Neuronal stem cell (in vitro differentiated cells): Measurements from ENCODE around the gene ACTL10.

ENCODE experiments used
- DNase-seq: peaks from one replicate; pipeline ENCODE4 v3.0.0-alpha.2; 2013; ENCODE audit warnings: low spot score
- H2AFZ ChIP-seq: one replicate; pipeline ENCODE4 v1.6.1; 2013; ENCODE audit warnings: mild to moderate bottlenecking, low read length, inconsistent platforms
- H2AK5ac ChIP-seq: 2 replicates; pipeline ENCODE4 v1.6.1; 2013; ENCODE audit warnings: low read depth, mild to moderate bottlenecking, inconsistent platforms, low read length, moderate library complexity, mixed read lengths
- H2BK120ac ChIP-seq: 2 replicates; pipeline ENCODE4 v1.6.1; 2013; ENCODE audit warnings: low read depth, mild to moderate bottlenecking, inconsistent platforms, low read length, moderate library complexity, mixed read lengths
- H2BK12ac ChIP-seq: one replicate; pipeline ENCODE4 v1.6.1; 2013; ENCODE audit warnings: low read length, inconsistent platforms
- H2BK15ac ChIP-seq: 2 replicates; pipeline ENCODE4 v1.6.1; 2013; ENCODE audit warnings: mild to moderate bottlenecking, low read length, inconsistent platforms, mixed read lengths
- H2BK5ac ChIP-seq: one replicate; pipeline ENCODE4 v1.6.1; 2013; ENCODE audit warnings: inconsistent platforms, mild to moderate bottlenecking, low read length, moderate library complexity
- H3K14ac ChIP-seq: one replicate; pipeline ENCODE4 v1.6.1; 2013; ENCODE audit warnings: low read length, inconsistent platforms
- H3K18ac ChIP-seq: 2 replicates; pipeline ENCODE4 v1.6.1; 2013; ENCODE audit warnings: low read length, inconsistent platforms
- H3K23ac ChIP-seq: 2 replicates; pipeline ENCODE4 v1.6.1; 2013; ENCODE audit warnings: low read depth, mild to moderate bottlenecking, mixed read lengths, low read length, inconsistent platforms; ENCODE audit not compliant: poor library complexity
- H3K27ac ChIP-seq: replicated peaks from 3 replicates; pipeline ENCODE4 v1.5.1; 2013; ENCODE audit warnings: low read length, inconsistent platforms
- H3K27me3 ChIP-seq, 3 experiments: 2 replicates each; pipeline ENCODE4 v1.6.1; 2013; ENCODE audit warnings: low read length in 3 of 3, mild to moderate bottlenecking in 2 of 3, inconsistent platforms in 1 of 3, low read depth in 1 of 3, mixed read lengths in 1 of 3, moderate library complexity in 1 of 3; ENCODE audit not compliant: control insufficient read depth in 3 of 3, insufficient read depth in 3 of 3
- H3K36me3 ChIP-seq, 2 donors: replicated peaks in 1 of 2; 2 replicates each; pipeline ENCODE4 v1.6.1; 2013; ENCODE audit warnings: low read length in 2 of 2; ENCODE audit not compliant: control insufficient read depth in 2 of 2, insufficient read depth in 2 of 2
- H3K4ac ChIP-seq: 2 replicates; pipeline ENCODE4 v1.6.1; 2013; ENCODE audit warnings: inconsistent platforms, mild to moderate bottlenecking, low read length, moderate library complexity
- H3K4me1 ChIP-seq, 2 donors: 1 replicate in 1 of 2; 2 replicates in 1 of 2; pipeline ENCODE4 v1.6.1; 2013; ENCODE audit warnings: low read length in 2 of 2, low read depth in 1 of 2; ENCODE audit not compliant: control insufficient read depth in 2 of 2, insufficient read depth in 1 of 2
- H3K4me2 ChIP-seq: one replicate; pipeline ENCODE4 v1.6.1; 2013; ENCODE audit warnings: mild to moderate bottlenecking, low read length, inconsistent platforms; ENCODE audit not compliant: insufficient read depth, poor library complexity, severe bottlenecking
- H3K4me3 ChIP-seq, 2 donors: 2 replicates each; pipeline ENCODE4 v1.5.1; 2013; ENCODE audit warnings: low read length in 2 of 2, mild to moderate bottlenecking in 2 of 2, inconsistent platforms in 1 of 2, moderate library complexity in 1 of 2
- H3K79me1 ChIP-seq: one replicate; pipeline ENCODE4 v1.6.1; 2013; ENCODE audit warnings: low read depth, mild to moderate bottlenecking, inconsistent platforms, low read length, moderate library complexity
- H3K9ac ChIP-seq: one replicate; pipeline ENCODE4 v1.6.1; 2013; ENCODE audit warnings: mild to moderate bottlenecking, low read depth, low read length, inconsistent platforms; ENCODE audit not compliant: poor library complexity
- H3K9me3 ChIP-seq, 2 donors: replicated peaks in 1 of 2; 2 replicates each; pipeline versions ENCODE3 to v1.6.1; 2013; ENCODE audit warnings: low read length in 2 of 2, mild to moderate bottlenecking in 2 of 2, inconsistent platforms in 1 of 2, low read depth in 1 of 2, mixed read lengths in 1 of 2, moderate library complexity in 1 of 2; ENCODE audit not compliant: control insufficient read depth in 2 of 2, insufficient read depth in 1 of 2
- H4K8ac ChIP-seq: one replicate; pipeline ENCODE4 v1.6.1; 2013; ENCODE audit warnings: low read depth, mild to moderate bottlenecking, inconsistent platforms, low read length, moderate library complexity
- H4K91ac ChIP-seq: one replicate; pipeline ENCODE4 v1.6.1; 2013; ENCODE audit warnings: low read length, low read depth, mild to moderate bottlenecking, inconsistent platforms; ENCODE audit not compliant: poor library complexity
- WGBS, 2 donors: extraction: QIAGEN DNeasy Blood & Tissue Kit; methylation state at CpG; one replicate each; pipeline ENCODE4 v1.1.7; 2013; ENCODE audit warnings: missing lambda C conversion rate in 2 of 2, mixed read lengths in 1 of 2; ENCODE audit not compliant: insufficient read length in 2 of 2, insufficient replicate concordance in 1 of 2; ENCODE audit errors: extremely low coverage in 2 of 2; 5-methylcytosine and 5-hydroxymethylcytosine counted together

Gene ACTL10

GRCh38 chr20:33681728-33682353, 15.1 kb downstream of the ACTL10 start:
- Histone ChIP-seq H3K27ac (no peak overlapping the region), H4K91ac (no peak overlapping the region), H2BK12ac (no peak overlapping the region), H3K4me1 (peaks cover 10 to 12% of the 10 kb centered on the region in 2 donors), H3K4me2 (no peak overlapping the region), H2BK15ac (no peak overlapping the region), H3K36me3 (peaks cover 30 to 69% of the 10 kb centered on the region in 2 donors), H3K79me1 (peaks cover 7% of the 10 kb centered on the region), H2AFZ (no peak overlapping the region), H3K9me3 (peaks cover 0 to 4% of the 10 kb centered on the region in 2 donors), H2BK5ac (peak overlapping the region; percentile 22), H2AK5ac (no peak overlapping the region), H3K4ac (no peak overlapping the region), H3K27me3 (no peaks in the 10 kb centered on the region), H3K9ac (peak overlapping the region; percentile 78), H3K14ac (no peak overlapping the region), H3K4me3 (no peak overlapping the region), H3K18ac (peak overlapping the region; percentile 25), H3K23ac (no peak overlapping the region), H2BK120ac (no peak overlapping the region), H4K8ac (no peak overlapping the region)
- DNase-seq = no peak
- no CpG with 5 or more reads among the region's 9 CpGs for WGBS, 2 donors

GRCh38 chr20:33684533-33685327, 18.0 kb downstream of the ACTL10 start:
- H3K4me1 ChIP-seq = peaks cover 11 to 13% of the 10 kb centered on the region in 2 donors
- H2BK120ac ChIP-seq = no peak overlapping the region
- no CpG with 5 or more reads among the region's 10 CpGs for WGBS, 2 donors
- peak overlapping the region; percentile 87 for H3K18ac ChIP-seq
- H2BK12ac ChIP-seq = no peak overlapping the region
- no peak overlapping the region for H4K91ac ChIP-seq
- peak overlapping the region; percentile 74 for H3K4me2 ChIP-seq
- peak overlapping the region; percentile 53 for H2AK5ac ChIP-seq
- peak overlapping the region; percentile 85 for H3K9ac ChIP-seq
- peak overlapping the region; percentile 26 for H2BK5ac ChIP-seq
- H3K23ac ChIP-seq = no peak overlapping the region
- H2AFZ ChIP-seq = peak overlapping the region; percentile 78
- peaks cover 6% of the 10 kb centered on the region for H3K79me1 ChIP-seq
- H3K9me3 ChIP-seq = no peaks in the 10 kb centered on the region
- peak overlapping the region; percentile 75 for H3K27ac ChIP-seq
- H3K14ac ChIP-seq = peak overlapping the region; percentile 12
- no peak overlapping the region for H3K4ac ChIP-seq
- H4K8ac ChIP-seq = no peak overlapping the region
- H2BK15ac ChIP-seq = no peak overlapping the region
- H3K27me3 ChIP-seq = peaks cover 0 to 12% (median 0%) of the 10 kb centered on the region in 3 experiments
- H3K36me3 ChIP-seq = peaks cover 11 to 41% of the 10 kb centered on the region in 2 donors
- DNase-seq = no peak
- peak overlapping the region; percentile 86 to 94 for H3K4me3 ChIP-seq

- Histone ChIP-seq H2AFZ (peak overlapping the region; percentile 78), H2BK12ac (no peak overlapping the region), H3K4me1 (peaks cover 13 to 15% of the 10 kb centered on the region in 2 donors), H2BK15ac (no peak overlapping the region), H4K8ac (no peak overlapping the region), H3K79me1 (peaks cover 2% of the 10 kb centered on the region), H3K4me3 (peak overlapping the region; percentile 86 to 94), H4K91ac (no peak overlapping the region), H2BK5ac (peak overlapping the region; percentile 26), H3K36me3 (peaks cover 3 to 33% of the 10 kb centered on the region in 2 donors), H3K18ac (peak overlapping the region; percentile 84), H3K4ac (no peak overlapping the region), H3K27ac (peak overlapping the region; percentile 75), H3K4me2 (peak overlapping the region; percentile 74), H2AK5ac (no peak overlapping the region), H2BK120ac (no peak overlapping the region), H3K27me3 (peaks cover 0 to 12% (median 0%) of the 10 kb centered on the region in 3 experiments), H3K9ac (peak overlapping the region; percentile 74), H3K14ac (no peak overlapping the region), H3K9me3 (no peaks in the 10 kb centered on the region), H3K23ac (no peak overlapping the region)
- no peak for DNase-seq
- WGBS, 2 donors = no CpG with 5 or more reads among the region's 53 CpGs
Measured at GRCh38 chr20:33685328-33686099, 18.8 kb downstream of the ACTL10 start.
